ENCODE measurements around the gene SRXN1. TPM values are rescaled to one million over a fixed set of nuclear protein-coding genes. Genes with fewer than 3 reads are reported as not detected.

SRXN1 gene
- total RNA-seq, 1 experiment from 2014 or later: 1.0 TPM

DNA sequence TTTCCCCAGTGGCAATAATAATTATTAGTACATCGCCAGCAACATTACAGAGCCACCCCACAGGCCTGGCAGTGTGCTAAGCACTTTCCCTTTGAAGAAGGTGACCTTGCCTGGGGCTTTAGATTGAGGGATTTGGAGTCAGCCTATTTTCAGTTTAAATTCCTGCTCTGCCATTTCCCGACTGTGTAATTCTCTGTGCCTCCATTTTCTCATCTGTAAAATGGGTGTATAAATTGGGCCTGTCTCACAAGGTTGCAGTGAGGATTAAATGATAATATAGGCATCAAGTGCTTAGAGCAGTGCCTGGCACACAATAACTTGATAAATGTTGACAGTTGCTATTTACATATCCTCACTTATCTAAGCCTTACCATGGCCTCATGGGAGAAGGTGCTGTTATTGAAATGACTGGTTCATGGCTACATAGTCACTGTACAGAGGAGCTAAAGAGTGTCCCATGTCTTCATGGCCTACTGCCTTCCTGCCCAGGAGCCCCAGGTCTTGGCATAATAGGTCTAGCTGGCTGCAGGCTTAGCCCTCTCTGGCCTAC, 27.7 kb upstream of the SRXN1 start:
- Histone ChIP-seq H3K27ac (ENCODE audit: low read length) (no peak overlapping the region), H3K9me2 (replicated peaks; ENCODE audit: insufficient read depth, low read length) (no peaks in the 10 kb centered on the region), H3K4me2 (ENCODE audit: low read depth, low read length, poor library complexity, severe bottlenecking) (no peak overlapping the region), H3K79me2 (ENCODE audit: low read length) (no peaks in the 10 kb centered on the region), H3K9me3 (ENCODE audit: low read length) (no peaks in the 10 kb centered on the region), H2AFZ (ENCODE audit: low read length) (no peak overlapping the region), H3K27me3 (ENCODE audit: low read length) (no peaks in the 10 kb centered on the region), H3K4me3 (ENCODE audit: low read length) (no peak overlapping the region), H3K4me1 (ENCODE audit: low read length) (peaks cover 16% of the 10 kb centered on the region), H3K36me3 (ENCODE audit: insufficient read depth, low read length) (no peaks in the 10 kb centered on the region), H4K20me1 (ENCODE audit: insufficient read depth, low read depth, low read length) (no peaks in the 10 kb centered on the region), H3K9ac (ENCODE audit: low read length) (no peak overlapping the region)
- DNase-seq: peak; percentile 43

DNA sequence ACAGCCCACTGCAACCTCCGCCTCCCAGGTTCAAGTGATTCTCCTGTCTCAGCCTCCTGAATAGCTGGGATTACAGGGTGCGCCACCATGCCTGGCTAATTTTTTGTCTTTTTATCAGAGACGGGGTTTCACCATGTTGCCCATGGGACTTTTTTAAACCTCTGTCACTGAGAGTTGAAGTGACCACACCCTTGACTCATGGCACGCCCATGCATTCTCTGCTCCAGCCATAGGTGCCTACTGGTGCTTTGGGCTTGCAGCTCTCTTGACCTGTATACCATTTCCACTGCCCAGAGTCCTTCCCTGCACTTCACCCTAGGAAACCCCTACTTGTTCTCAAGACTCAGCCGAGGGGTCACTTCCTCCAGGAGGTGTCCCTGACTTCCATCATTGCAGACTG, 25.0 kb upstream of the SRXN1 start:
- Histone ChIP-seq H4K20me1 (ENCODE audit: insufficient read depth, low read depth, low read length) (no peaks in the 10 kb centered on the region), H2AFZ (ENCODE audit: low read length) (no peak overlapping the region), H3K9me2 (replicated peaks; ENCODE audit: insufficient read depth, low read length) (no peaks in the 10 kb centered on the region), H3K27me3 (ENCODE audit: low read length) (no peaks in the 10 kb centered on the region), H3K9me3 (ENCODE audit: low read length) (no peaks in the 10 kb centered on the region), H3K9ac (ENCODE audit: low read length) (no peak overlapping the region), H3K27ac (ENCODE audit: low read length) (no peak overlapping the region), H3K36me3 (ENCODE audit: insufficient read depth, low read length) (no peaks in the 10 kb centered on the region), H3K79me2 (ENCODE audit: low read length) (no peaks in the 10 kb centered on the region), H3K4me2 (ENCODE audit: low read depth, low read length, poor library complexity, severe bottlenecking) (no peak overlapping the region), H3K4me3 (ENCODE audit: low read length) (no peak overlapping the region), H3K4me1 (ENCODE audit: low read length) (peaks cover 16% of the 10 kb centered on the region)
- DNase-seq: no peak

GRCh38 chr20:676967-677366, 24.0 kb upstream of the SRXN1 start:
- Histone ChIP-seq H3K4me3 (ENCODE audit: low read length) (no peak overlapping the region), H3K9me3 (ENCODE audit: low read length) (no peaks in the 10 kb centered on the region), H4K20me1 (ENCODE audit: insufficient read depth, low read depth, low read length) (no peaks in the 10 kb centered on the region), H3K4me1 (ENCODE audit: low read length) (peaks cover 16% of the 10 kb centered on the region), H2AFZ (ENCODE audit: low read length) (no peak overlapping the region), H3K9me2 (replicated peaks; ENCODE audit: insufficient read depth, low read length) (no peaks in the 10 kb centered on the region), H3K27ac (ENCODE audit: low read length) (no peak overlapping the region), H3K9ac (ENCODE audit: low read length) (no peak overlapping the region), H3K79me2 (ENCODE audit: low read length) (no peaks in the 10 kb centered on the region), H3K4me2 (ENCODE audit: low read depth, low read length, poor library complexity, severe bottlenecking) (no peak overlapping the region), H3K27me3 (ENCODE audit: low read length) (no peaks in the 10 kb centered on the region), H3K36me3 (ENCODE audit: insufficient read depth, low read length) (no peaks in the 10 kb centered on the region)
- no peak for DNase-seq

DNA sequence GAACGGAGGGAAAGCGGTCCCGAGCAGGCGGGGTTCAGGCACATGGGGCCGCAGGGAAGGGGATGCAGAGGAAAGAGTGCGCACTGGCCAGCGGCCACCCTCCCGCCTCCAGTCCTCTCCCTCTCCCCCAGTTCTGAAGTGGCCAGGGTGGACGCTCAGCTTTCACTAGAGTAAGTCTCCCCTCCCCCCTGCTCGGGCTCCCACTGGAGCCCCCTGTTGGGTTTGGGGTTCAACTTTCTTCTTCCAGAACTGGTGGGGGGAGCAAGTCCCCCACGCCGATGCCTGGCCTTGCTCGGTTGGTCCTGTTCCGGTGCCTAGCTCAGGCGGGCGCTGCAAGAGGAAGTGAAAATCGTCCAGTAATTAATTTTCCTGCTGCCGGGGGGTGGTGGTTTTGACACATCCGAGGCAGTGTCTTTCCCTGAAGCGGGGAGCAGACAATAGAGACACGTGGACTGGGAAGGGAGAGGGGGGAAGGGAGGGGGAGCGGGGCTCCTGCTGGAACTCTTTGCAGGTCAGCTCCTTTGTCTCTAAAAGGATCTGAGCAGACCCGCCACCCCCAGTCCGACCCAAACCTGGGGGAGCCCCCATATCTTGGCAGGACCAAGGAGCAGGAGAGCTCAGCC, 23.4 kb upstream of the SRXN1 start:
- DNase-seq: peak; percentile 69
- Histone ChIP-seq H3K27me3 (ENCODE audit: low read length) (no peaks in the 10 kb centered on the region), H3K4me2 (ENCODE audit: low read depth, low read length, poor library complexity, severe bottlenecking) (peak overlapping the region; percentile 29), H3K27ac (ENCODE audit: low read length) (no peak overlapping the region), H3K79me2 (ENCODE audit: low read length) (no peaks in the 10 kb centered on the region), H3K9ac (ENCODE audit: low read length) (no peak overlapping the region), H3K36me3 (ENCODE audit: insufficient read depth, low read length) (no peaks in the 10 kb centered on the region), H3K9me2 (replicated peaks; ENCODE audit: insufficient read depth, low read length) (no peaks in the 10 kb centered on the region), H3K9me3 (ENCODE audit: low read length) (no peaks in the 10 kb centered on the region), H4K20me1 (ENCODE audit: insufficient read depth, low read depth, low read length) (no peaks in the 10 kb centered on the region), H3K4me1 (ENCODE audit: low read length) (peaks cover 16% of the 10 kb centered on the region), H3K4me3 (ENCODE audit: low read length) (no peak overlapping the region), H2AFZ (ENCODE audit: low read length) (no peak overlapping the region)

GRCh38 chr20:675453-676314, 22.7 kb upstream of the SRXN1 start, which contains the start of gene SCRT2:
TSS of gene SCRT2 (minus strand) at chr20:675802. CDS start at chr20:675601, 201 bp downstream.
- 0 out of 2 replicates have a peak, but pooled peaks cover 4% of the 10 kb centered on the region for H4K20me1 ChIP-seq (ENCODE audit: insufficient read depth, low read depth, low read length)
- H3K9ac ChIP-seq (ENCODE audit: low read length): no peak within 1 kb of the TSS
- peak within 1 kb of the TSS; percentile 29 for H3K4me2 ChIP-seq (ENCODE audit: low read depth, low read length, poor library complexity, severe bottlenecking)
- no peaks in the 10 kb centered on the region for H3K27me3 ChIP-seq (ENCODE audit: low read length)
- H3K36me3 ChIP-seq (ENCODE audit: insufficient read depth, low read length): no peaks in the 10 kb centered on the region
- no peak within 1 kb of the TSS for H3K27ac ChIP-seq (ENCODE audit: low read length)
- DNase-seq: no peak
- no peaks in the 10 kb centered on the region for H3K79me2 ChIP-seq (ENCODE audit: low read length)
- H3K9me2 ChIP-seq (replicated peaks; ENCODE audit: insufficient read depth, low read length): no peaks in the 10 kb centered on the region
- H3K4me1 ChIP-seq (ENCODE audit: low read length): peaks cover 11% of the 10 kb centered on the region
- H3K9me3 ChIP-seq (ENCODE audit: low read length): no peaks in the 10 kb centered on the region
- H3K4me3 ChIP-seq (ENCODE audit: low read length): no peak within 1 kb of the TSS
- H2AFZ ChIP-seq (ENCODE audit: low read length): no peak within 1 kb of the TSS

- Histone ChIP-seq H3K79me2 (ENCODE audit: low read length) (no peaks in the 10 kb centered on the region), H3K4me3 (ENCODE audit: low read length) (no peak overlapping the region), H3K36me3 (ENCODE audit: insufficient read depth, low read length) (no peaks in the 10 kb centered on the region), H2AFZ (ENCODE audit: low read length) (no peak overlapping the region), H4K20me1 (ENCODE audit: insufficient read depth, low read depth, low read length) (0 out of 2 replicates have a peak, but pooled peaks cover 4% of the 10 kb centered on the region), H3K4me1 (ENCODE audit: low read length) (peaks cover 10% of the 10 kb centered on the region), H3K4me2 (ENCODE audit: low read depth, low read length, poor library complexity, severe bottlenecking) (no peak overlapping the region), H3K9me2 (replicated peaks; ENCODE audit: insufficient read depth, low read length) (no peaks in the 10 kb centered on the region), H3K9ac (ENCODE audit: low read length) (no peak overlapping the region), H3K27me3 (ENCODE audit: low read length) (no peaks in the 10 kb centered on the region), H3K27ac (ENCODE audit: low read length) (no peak overlapping the region), H3K9me3 (ENCODE audit: low read length) (no peaks in the 10 kb centered on the region)
- no peak for DNase-seq
Measured at GRCh38 chr20:675033-675452, 22.0 kb upstream of the SRXN1 start.

GRCh38 chr20:673603-674001, 20.6 kb upstream of the SRXN1 start:
- H3K36me3 ChIP-seq (ENCODE audit: insufficient read depth, low read length): no peaks in the 10 kb centered on the region
- no peak overlapping the region for H3K9ac ChIP-seq (ENCODE audit: low read length)
- no peaks in the 10 kb centered on the region for H3K27me3 ChIP-seq (ENCODE audit: low read length)
- no peak for DNase-seq
- H3K79me2 ChIP-seq (ENCODE audit: low read length): no peaks in the 10 kb centered on the region
- H4K20me1 ChIP-seq (ENCODE audit: insufficient read depth, low read depth, low read length): 0 out of 2 replicates have a peak, but pooled peaks cover 4% of the 10 kb centered on the region
- no peak overlapping the region for H3K4me3 ChIP-seq (ENCODE audit: low read length)
- H3K9me2 ChIP-seq (replicated peaks; ENCODE audit: insufficient read depth, low read length): no peaks in the 10 kb centered on the region
- peaks cover 10% of the 10 kb centered on the region for H3K4me1 ChIP-seq (ENCODE audit: low read length)
- no peak overlapping the region for H3K27ac ChIP-seq (ENCODE audit: low read length)
- no peaks in the 10 kb centered on the region for H3K9me3 ChIP-seq (ENCODE audit: low read length)
- no peak overlapping the region for H2AFZ ChIP-seq (ENCODE audit: low read length)
- H3K4me2 ChIP-seq (ENCODE audit: low read depth, low read length, poor library complexity, severe bottlenecking): no peak overlapping the region

GRCh38 chr20:672963-673602, 20.1 kb upstream of the SRXN1 start:
- Histone ChIP-seq H3K9ac (ENCODE audit: low read length) (no peak overlapping the region), H2AFZ (ENCODE audit: low read length) (no peak overlapping the region), H3K27me3 (ENCODE audit: low read length) (no peaks in the 10 kb centered on the region), H4K20me1 (ENCODE audit: insufficient read depth, low read depth, low read length) (0 out of 2 replicates have a peak, but pooled peaks cover 4% of the 10 kb centered on the region), H3K4me1 (ENCODE audit: low read length) (peaks cover 10% of the 10 kb centered on the region), H3K9me2 (replicated peaks; ENCODE audit: insufficient read depth, low read length) (no peaks in the 10 kb centered on the region), H3K36me3 (ENCODE audit: insufficient read depth, low read length) (no peaks in the 10 kb centered on the region), H3K79me2 (ENCODE audit: low read length) (no peaks in the 10 kb centered on the region), H3K4me2 (ENCODE audit: low read depth, low read length, poor library complexity, severe bottlenecking) (no peak overlapping the region), H3K27ac (ENCODE audit: low read length) (no peak overlapping the region), H3K9me3 (ENCODE audit: low read length) (no peaks in the 10 kb centered on the region), H3K4me3 (ENCODE audit: low read length) (no peak overlapping the region)
- no peak for DNase-seq
